Measurements from ENCODE around the gene ULK3. TPM values are rescaled to one million over a fixed set of nuclear protein-coding genes. Genes with fewer than 3 reads are reported as not detected.

The ULK3 gene
- total and polyA plus RNA-seq, 10 of the 15 experiments (the other 5 are each of a cell fraction or from before 2014, with no cell fraction given), result 0.64 to 38.8 (median 27.1) TPM

GRCh38 chr15:74816624-74817369, 26.2 kb downstream of the ULK3 start:
- no peaks in the 10 kb centered on the region for H3K79me2 ChIP-seq (ENCODE audit: control insufficient read depth, insufficient read depth, low read length)
- in situ Hi-C loops (cut with MboI) (no loop called here), intact Hi-C loops (cut with micrococcal nuclease; ENCODE audit: unreplicated experiment) (no loop called here)
- ChIA-PET POLR2A (interaction anchor here (1.1 kb wide), 1 partner anchor 26 kb away, joined by 3 read pairs; the partner anchor contains the start of gene ULK3), CTCF (interaction anchor here (0.6 to 1.7 kb wide), 4 partner anchors 9 to 182 kb away, joined by 3 to 7 read pairs (median 6); no protein-coding TSS in a partner anchor), RAD21 (ENCODE audit: unreplicated experiment) (interaction anchor here (1.8 kb wide), 1 partner anchor 46 kb away, joined by 7 read pairs; no protein-coding TSS in a partner anchor), SMC1A (ENCODE audit: uncharacterized antibody, unreplicated experiment) (interaction anchor here (2.0 kb wide), 2 partner anchors 17 to 46 kb away, joined by 4 to 5 read pairs; no protein-coding TSS in a partner anchor)
- peaks cover 15% of the 10 kb centered on the region for H3K4me1 ChIP-seq (ENCODE audit: control insufficient read depth, insufficient read depth, low read length)
- H4K20me1 ChIP-seq (ENCODE audit: control insufficient read depth, insufficient read depth), result no peaks in the 10 kb centered on the region
- no peak overlapping the region for H3K9ac ChIP-seq (ENCODE audit: control insufficient read depth, insufficient read depth, low read length)
- no peak for DNase-seq (ENCODE audit: low read depth, low spot score)
- no peak for FAIRE-seq
- TF ChIP-seq E2F4 (IDR thresholded peaks at IDR 0.05; ENCODE audit: low read depth, low read length), result no peak
- TF ChIP-seq POLR2AphosphoS2 (IDR thresholded peaks at IDR 0.05; ENCODE audit: low read depth, low read length), result no peak
- TF ChIP-seq HDAC6 (IDR thresholded peaks at IDR 0.05; ENCODE audit: unreplicated experiment), result no peak
- TF ChIP-seq ZSCAN29 (IDR thresholded peaks at IDR 0.05), result no peak
- no peak for TF ChIP-seq NFYA (IDR thresholded peaks at IDR 0.05; ENCODE audit: borderline replicate concordance, low read depth, low read length)
- no peak for TF ChIP-seq SMC3 (IDR thresholded peaks at IDR 0.05; ENCODE audit: borderline replicate concordance, low read length)
- no peak for TF ChIP-seq SUZ12 (IDR thresholded peaks at IDR 0.05; ENCODE audit: unreplicated experiment)
- no peak for TF ChIP-seq CHD1 (IDR thresholded peaks at IDR 0.05; ENCODE audit: low read depth, low read length)
- TF ChIP-seq TCF12 (IDR thresholded peaks at IDR 0.05; ENCODE audit: low read depth, low read length), result no peak
- TF ChIP-seq MYC (IDR thresholded peaks at IDR 0.05; ENCODE audit: insufficient read depth, insufficient read length, insufficient replicate concordance, low read length, severe bottlenecking), result no peak
- no peak for TF ChIP-seq ZNF384 (IDR thresholded peaks at IDR 0.05; ENCODE audit: borderline replicate concordance, low read depth, low read length)
- TF ChIP-seq CBX3 (IDR thresholded peaks at IDR 0.05; ENCODE audit: borderline replicate concordance, low read depth), result no peak
- no peak for TF ChIP-seq CHD4 (IDR thresholded peaks at IDR 0.05)
- TF ChIP-seq NKRF (conservative IDR thresholded peaks at IDR 0.05), result no peak
- TF ChIP-seq CTCF (IDR thresholded peaks at IDR 0.05 in 2 of 3, conservative IDR thresholded peaks at IDR 0.05 in 1 of 3; ENCODE audit: control insufficient read depth in 2 of 3, extremely low read depth in 1 of 3, insufficient read depth in 1 of 3, low read depth in 3 of 3, low read length in 3 of 3), result no peak
- TF ChIP-seq CREB1 (IDR thresholded peaks at IDR 0.05; ENCODE audit: low read depth), result no peak
- H3K27me3 ChIP-seq (replicated peaks in 1 of 2; ENCODE audit: control insufficient read depth in 2 of 2, insufficient read depth in 2 of 2, low read length in 1 of 2), result no peaks in the 10 kb centered on the region
- no peak for ATAC-seq
- no peaks in the 10 kb centered on the region for H3K36me3 ChIP-seq (ENCODE audit: control insufficient read depth in 2 of 2, insufficient read depth in 2 of 2, low read length in 1 of 2)
- H3K4me2 ChIP-seq (ENCODE audit: control insufficient read depth, insufficient read depth), result no peak overlapping the region
- 52% methylated on average over 19 of the region's 19 CpGs for WGBS (ENCODE audit: insufficient coverage, insufficient replicate concordance, low lambda C conversion rate, missing lambda C conversion rate)
- H3K4me3 ChIP-seq, result no peak overlapping the region
- no peak overlapping the region for H2AFZ ChIP-seq (ENCODE audit: control insufficient read depth, low read depth, low read length)
- BruUV-seq (replicated peaks), result no TSS peak
- H3K27ac ChIP-seq (ENCODE audit: control insufficient read depth, insufficient read depth), result no peak overlapping the region
- H3K9me3 ChIP-seq (replicated peaks; ENCODE audit: control insufficient read depth, insufficient read depth, low read length), result no peaks in the 10 kb centered on the region

Data from GM12878 (cell line).